Fibroblast of mammary gland (primary cell): ENCODE data around the gene TMEM72.

Experiments used
- DNase-seq: peaks from one replicate; pipeline ENCODE4 v3.0.0-alpha.2; 2010; ENCODE audit warnings: low read depth
- H3K4me3 ChIP-seq: 2 replicates; pipeline ENCODE4 v1.5.1; 2011; ENCODE audit warnings: low read depth, mild to moderate bottlenecking, low read length, moderate library complexity; ENCODE audit not compliant: control insufficient read depth
- CTCF ChIP-seq: conservative IDR thresholded peaks from 2 replicates; pipeline ENCODE4 v1.5.1; 2011; ENCODE audit warnings: low read depth, low read length, inconsistent platforms; ENCODE audit not compliant: control insufficient read depth, insufficient read depth

Gene TMEM72

GRCh38 chr10:44889834-44890233 is 21.3 kb upstream of the TMEM72 start:
- DNase-seq: no peak
- no peak for TF ChIP-seq CTCF
- no peak overlapping the region for H3K4me3 ChIP-seq

GRCh38 chr10:44890696-44891563 is 20.2 kb upstream of the TMEM72 start:
- no peak for TF ChIP-seq CTCF
- no peak overlapping the region for H3K4me3 ChIP-seq
- no peak for DNase-seq

- no peak for TF ChIP-seq CTCF
- H3K4me3 ChIP-seq: no peak overlapping the region
- no peak for DNase-seq
Observed at GRCh38 chr10:44891721-44892120, 19.4 kb upstream of the TMEM72 start.

- DNase-seq: no peak
- TF ChIP-seq CTCF: no peak
- no peak overlapping the region for H3K4me3 ChIP-seq
Observed at GRCh38 chr10:44893604-44894468, 17.3 kb upstream of the TMEM72 start.

GRCh38 chr10:44894691-44895090 is 16.4 kb upstream of the TMEM72 start:
- H3K4me3 ChIP-seq: no peak overlapping the region
- DNase-seq: no peak
- TF ChIP-seq CTCF: no peak

- H3K4me3 ChIP-seq: no peak overlapping the region
- no peak for TF ChIP-seq CTCF
- DNase-seq: no peak
Observed at GRCh38 chr10:44895280-44895679, 15.9 kb upstream of the TMEM72 start.
